HG02884 (cell line): Measurements from ENCODE around the gene TPP1.

Source experiments
- ATAC-seq: cut with Tn5 transposase; IDR thresholded peaks from one replicate; pipeline ENCODE4 v1.9.1; 2021; ENCODE audit warnings: mild to moderate bottlenecking, moderate library complexity; ENCODE audit not compliant: unreplicated experiment

The TPP1 gene

DNA sequence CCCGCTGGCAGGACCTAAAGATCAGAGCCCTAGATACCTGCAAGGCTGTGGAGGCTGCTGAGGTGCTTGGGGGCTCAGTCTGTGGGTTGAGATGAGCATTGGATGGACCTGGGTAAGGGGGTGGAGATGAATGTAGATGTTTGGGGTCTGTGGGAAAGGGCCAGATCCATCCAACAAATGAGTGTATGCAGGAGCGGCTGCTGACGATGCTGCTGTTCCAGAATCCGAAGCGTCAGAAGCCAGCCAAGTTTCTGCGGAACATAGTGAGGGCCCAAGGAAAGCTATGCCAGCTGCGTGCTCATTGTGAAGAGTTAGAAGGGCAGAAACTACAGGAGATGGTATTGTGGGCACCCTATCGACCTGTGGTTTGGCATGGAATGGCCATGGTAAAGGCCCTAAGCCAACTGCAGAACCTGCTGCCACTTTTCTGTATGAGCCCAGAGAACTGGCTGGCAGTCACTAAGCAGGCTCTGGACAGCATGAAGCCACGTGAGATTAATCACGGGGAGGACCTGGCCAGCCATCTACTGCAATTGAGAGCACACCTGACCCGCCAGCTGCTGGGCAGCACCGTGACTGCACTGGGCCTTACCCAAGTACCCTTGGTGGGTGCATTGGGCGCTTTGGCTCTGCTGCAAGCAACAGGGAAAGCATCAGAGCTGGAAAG, 52.4 kb downstream of the TPP1 start:
- ATAC-seq, result no peak

DNA sequence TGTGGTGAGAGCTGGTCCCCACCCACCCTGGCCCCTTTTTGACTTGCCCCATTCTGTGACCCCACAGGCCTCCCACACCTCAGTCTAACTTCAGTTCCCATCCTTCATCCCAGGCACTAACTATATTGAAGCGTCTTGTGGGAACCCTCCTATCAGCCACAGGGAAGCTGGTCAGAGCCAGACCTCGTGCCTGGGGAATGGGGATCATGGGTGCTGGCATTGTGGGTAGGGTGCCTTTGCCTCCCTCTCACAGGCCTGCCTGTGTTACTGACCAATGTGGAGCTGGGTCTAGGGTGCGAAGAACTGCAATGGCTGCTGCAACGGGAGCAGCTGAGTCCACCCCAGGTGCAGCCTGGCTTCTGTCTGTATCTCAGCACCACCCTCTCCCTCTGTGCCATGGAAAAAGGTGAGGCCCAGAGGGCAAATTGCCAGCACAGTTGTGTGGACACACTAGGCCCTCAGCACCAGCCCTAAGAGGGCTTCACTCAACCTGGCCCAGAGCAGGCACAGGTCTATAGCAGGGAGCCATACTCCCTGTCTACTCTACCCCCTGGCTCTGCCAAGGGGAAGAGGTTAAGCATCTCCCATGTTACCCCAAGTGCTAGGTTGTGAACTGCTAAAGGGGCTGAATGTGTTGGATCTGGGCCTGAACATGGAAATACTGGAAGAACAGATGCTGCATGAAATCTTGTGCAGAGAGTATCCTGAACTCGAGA, 53.1 kb downstream of the TPP1 start:
- ATAC-seq, result no peak

DNA sequence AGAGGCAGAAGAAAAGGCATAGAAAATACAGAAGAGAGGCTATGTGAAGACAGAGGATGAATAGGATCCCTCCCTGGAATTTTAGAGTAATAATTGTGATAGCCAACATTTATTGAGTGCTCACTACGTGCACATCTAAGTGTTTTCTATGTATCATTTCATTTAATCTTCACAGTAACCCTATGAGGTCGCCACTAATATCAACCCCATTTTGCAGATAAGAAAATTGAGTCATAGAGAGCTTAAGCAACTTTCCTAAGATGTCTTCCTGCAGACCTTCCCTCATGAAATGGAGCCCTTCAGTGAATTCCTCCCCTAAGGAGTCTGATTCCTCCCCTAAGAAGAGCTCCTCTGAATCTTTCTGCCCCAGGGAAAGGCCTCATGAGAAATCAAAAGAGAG, 53.9 kb downstream of the TPP1 start:
- ATAC-seq, result no peak

DNA sequence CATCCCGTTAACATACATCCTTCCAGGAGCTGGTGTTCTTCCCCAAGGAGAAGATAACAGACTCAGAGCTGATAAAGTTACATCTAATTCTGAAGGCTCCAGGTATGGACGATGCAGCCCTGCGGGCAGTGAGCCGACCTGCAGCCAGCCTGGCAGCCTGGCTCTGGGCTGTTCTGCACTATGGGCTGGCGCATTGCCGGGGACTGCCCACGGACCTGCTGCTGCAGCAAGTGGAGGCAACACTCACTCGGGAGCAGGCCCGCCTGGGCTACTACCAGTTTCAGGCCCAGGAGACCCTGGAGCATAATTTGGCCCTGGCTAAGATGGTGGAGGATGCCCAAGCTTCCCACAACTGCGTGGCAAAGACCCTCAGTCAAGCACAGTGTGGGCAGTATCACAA, 55.6 kb downstream of the TPP1 start:
- no peak for ATAC-seq

DNA sequence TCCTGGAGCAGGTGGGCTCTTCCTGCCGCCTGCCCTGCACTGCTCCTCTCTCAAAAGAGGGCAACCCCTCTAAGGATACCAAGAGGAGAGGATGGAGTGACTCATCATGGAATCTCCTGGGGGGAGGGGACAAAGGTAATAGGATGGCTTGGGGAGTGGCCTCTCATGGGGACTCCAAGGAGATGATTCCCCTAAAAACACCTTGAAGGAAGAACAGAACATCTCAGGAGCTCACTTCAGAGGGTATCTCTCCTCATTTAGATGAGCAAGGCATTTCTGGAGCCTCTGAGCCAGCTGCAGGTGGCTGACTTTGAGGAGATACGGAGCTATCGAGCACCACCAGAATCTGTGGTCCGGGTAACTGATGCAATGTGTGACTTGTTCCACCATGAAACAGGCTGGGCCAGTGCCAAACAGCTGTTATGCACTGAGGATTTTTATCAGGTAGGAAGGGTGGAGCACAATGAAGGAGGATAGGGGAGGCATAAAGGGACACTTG, 56.1 kb downstream of the TPP1 start:
- no peak for ATAC-seq
